ENCODE data around the gene NRF1.

The NRF1 gene

GRCh38 chr7:129634361-129635034 is 23.0 kb downstream of the NRF1 start:
- TF ChIP-seq FOXP2 (optimal IDR thresholded peaks at IDR 0.05; ENCODE audit: borderline replicate concordance, extremely low read depth, extremely low read length, insufficient read depth) (no peak), SIN3A (IDR thresholded peaks at IDR 0.05; ENCODE audit: borderline replicate concordance, insufficient read depth, low read length) (no peak), TAF1 (IDR thresholded peaks at IDR 0.05; ENCODE audit: borderline replicate concordance, insufficient read depth, low read length) (no peak), POLR2AphosphoS5 (IDR thresholded peaks at IDR 0.05; ENCODE audit: low read depth, low read length) (no peak), REST (IDR thresholded peaks at IDR 0.05; ENCODE audit: insufficient read depth in 1 of 2, low read depth in 2 of 2, low read length in 2 of 2) (no peak)

- TF ChIP-seq TAF1 (IDR thresholded peaks at IDR 0.05; ENCODE audit: borderline replicate concordance, insufficient read depth, low read length) (no peak), SIN3A (IDR thresholded peaks at IDR 0.05; ENCODE audit: borderline replicate concordance, insufficient read depth, low read length) (no peak), FOXP2 (optimal IDR thresholded peaks at IDR 0.05; ENCODE audit: borderline replicate concordance, extremely low read depth, extremely low read length, insufficient read depth) (no peak), REST (IDR thresholded peaks at IDR 0.05; ENCODE audit: insufficient read depth in 1 of 2, low read depth in 2 of 2, low read length in 2 of 2) (no peak), POLR2AphosphoS5 (IDR thresholded peaks at IDR 0.05; ENCODE audit: low read depth, low read length) (no peak)
These were observed 23.9 kb downstream of the NRF1 start for GRCh38 chr7:129635300-129636029.

- TF ChIP-seq POLR2AphosphoS5 (IDR thresholded peaks at IDR 0.05; ENCODE audit: low read depth, low read length) (no peak), REST (IDR thresholded peaks at IDR 0.05; ENCODE audit: insufficient read depth in 1 of 2, low read depth in 2 of 2, low read length in 2 of 2) (no peak), SIN3A (IDR thresholded peaks at IDR 0.05; ENCODE audit: borderline replicate concordance, insufficient read depth, low read length) (no peak), FOXP2 (optimal IDR thresholded peaks at IDR 0.05; ENCODE audit: borderline replicate concordance, extremely low read depth, extremely low read length, insufficient read depth) (no peak), TAF1 (IDR thresholded peaks at IDR 0.05; ENCODE audit: borderline replicate concordance, insufficient read depth, low read length) (no peak)
These were observed 25.1 kb downstream of the NRF1 start for GRCh38 chr7:129636641-129637040.

- TF ChIP-seq FOXP2 (optimal IDR thresholded peaks at IDR 0.05; ENCODE audit: borderline replicate concordance, extremely low read depth, extremely low read length, insufficient read depth) = no peak
- no peak for TF ChIP-seq SIN3A (IDR thresholded peaks at IDR 0.05; ENCODE audit: borderline replicate concordance, insufficient read depth, low read length)
- no peak for TF ChIP-seq TAF1 (IDR thresholded peaks at IDR 0.05; ENCODE audit: borderline replicate concordance, insufficient read depth, low read length)
- TF ChIP-seq REST (IDR thresholded peaks at IDR 0.05; ENCODE audit: insufficient read depth in 1 of 2, low read depth in 2 of 2, low read length in 2 of 2) = no peak
- no peak for TF ChIP-seq POLR2AphosphoS5 (IDR thresholded peaks at IDR 0.05; ENCODE audit: low read depth, low read length)
These were observed 28.9 kb downstream of the NRF1 start for GRCh38 chr7:129640400-129640799.
